H7 (cell line): ENCODE measurements around the gene ZNF385B. TPM values are rescaled to one million over a fixed set of nuclear protein-coding genes. Genes with fewer than 3 reads are reported as not detected.

Source experiments
- DNase-seq: peaks from one replicate; pipeline ENCODE4 v3.0.0; 2012
- H3K27me3 ChIP-seq: 2 replicates; pipeline ENCODE4 v1.6.0; 2011; ENCODE audit warnings: mild to moderate bottlenecking, low read length; ENCODE audit not compliant: control insufficient read depth, insufficient read depth
- H3K36me3 ChIP-seq: replicated peaks from 2 replicates; pipeline ENCODE4 v1.5.1; 2011; ENCODE audit warnings: low read length; ENCODE audit not compliant: control insufficient read depth, insufficient read depth
- H3K4me3 ChIP-seq: 2 replicates; pipeline ENCODE4 v1.5.1; 2011; ENCODE audit warnings: low read depth, mild to moderate bottlenecking, control low read depth, low read length, moderate library complexity; ENCODE audit not compliant: insufficient read depth
- total RNA-seq: library from RNA; depleted of rRNA; stranded (reverse); fragments of >200 nt; shearing (Covaris generic); gene quantifications from 2 replicates; pipeline ENCODE4 v1.2.3, GENCODE V29; 2014

Gene ZNF385B
- total RNA-seq, 1 experiment from 2014 or later = 0.90 TPM

GRCh38 chr2:179875864-179876263 lies 14.5 kb upstream of the ZNF385B start:
- Histone ChIP-seq H3K4me3 (no peak overlapping the region), H3K27me3 (no peaks in the 10 kb centered on the region), H3K36me3 (no peaks in the 10 kb centered on the region)
- no peak for DNase-seq

GRCh38 chr2:179862898-179863458 lies 1.6 kb upstream of the ZNF385B start:
- no peak overlapping the region for H3K4me3 ChIP-seq
- H3K27me3 ChIP-seq = peaks cover 40% of the 10 kb centered on the region
- no peak for DNase-seq
- no peaks in the 10 kb centered on the region for H3K36me3 ChIP-seq

- Histone ChIP-seq H3K36me3 (no peaks in the 10 kb centered on the region), H3K27me3 (peaks cover 40% of the 10 kb centered on the region), H3K4me3 (peak overlapping the region; percentile 74)
- DNase-seq = peak; percentile 85
These were observed 391 bp downstream of the ZNF385B start for GRCh38 chr2:179861027-179861415.

GRCh38 chr2:179860255-179861026 lies 971 bp downstream of the ZNF385B start:
- Histone ChIP-seq H3K27me3 (peaks cover 40% of the 10 kb centered on the region), H3K36me3 (no peaks in the 10 kb centered on the region), H3K4me3 (peak overlapping the region; percentile 74)
- peak; percentile 74 for DNase-seq

GRCh38 chr2:179859523-179859922 lies 1.9 kb downstream of the ZNF385B start:
- DNase-seq = no peak
- Histone ChIP-seq H3K4me3 (no peak overlapping the region), H3K36me3 (no peaks in the 10 kb centered on the region), H3K27me3 (peaks cover 40% of the 10 kb centered on the region)

- DNase-seq = no peak
- peaks cover 31% of the 10 kb centered on the region for H3K27me3 ChIP-seq
- no peaks in the 10 kb centered on the region for H3K36me3 ChIP-seq
- H3K4me3 ChIP-seq = no peak overlapping the region
These were observed 4.2 kb downstream of the ZNF385B start for GRCh38 chr2:179857236-179857635.

GRCh38 chr2:179856205-179856604 lies 5.2 kb downstream of the ZNF385B start:
- Histone ChIP-seq H3K36me3 (no peaks in the 10 kb centered on the region), H3K4me3 (no peak overlapping the region), H3K27me3 (peaks cover 22% of the 10 kb centered on the region)
- no peak for DNase-seq

GRCh38 chr2:179855673-179856072 lies 5.7 kb downstream of the ZNF385B start:
- Histone ChIP-seq H3K4me3 (no peak overlapping the region), H3K27me3 (peaks cover 18% of the 10 kb centered on the region), H3K36me3 (no peaks in the 10 kb centered on the region)
- DNase-seq = no peak

GRCh38 chr2:179854891-179855290 lies 6.5 kb downstream of the ZNF385B start:
- no peak overlapping the region for H3K4me3 ChIP-seq
- H3K36me3 ChIP-seq = no peaks in the 10 kb centered on the region
- peaks cover 10% of the 10 kb centered on the region for H3K27me3 ChIP-seq
- no peak for DNase-seq

- no peaks in the 10 kb centered on the region for H3K36me3 ChIP-seq
- DNase-seq = no peak
- no peak overlapping the region for H3K4me3 ChIP-seq
- no peaks in the 10 kb centered on the region; the same call in 1 of the 2 replicates for H3K27me3 ChIP-seq
These were observed 8.3 kb downstream of the ZNF385B start for GRCh38 chr2:179853108-179853507.

- Histone ChIP-seq H3K36me3 (no peaks in the 10 kb centered on the region), H3K4me3 (no peak overlapping the region), H3K27me3 (no peaks in the 10 kb centered on the region)
- DNase-seq = no peak
These were observed 11.2 kb downstream of the ZNF385B start for GRCh38 chr2:179850188-179850587.

GRCh38 chr2:179849719-179850118 lies 11.7 kb downstream of the ZNF385B start:
- H3K36me3 ChIP-seq = no peaks in the 10 kb centered on the region
- no peak overlapping the region for H3K4me3 ChIP-seq
- DNase-seq = no peak
- no peaks in the 10 kb centered on the region for H3K27me3 ChIP-seq

GRCh38 chr2:179843541-179843940 lies 17.9 kb downstream of the ZNF385B start:
- no peak for DNase-seq
- H3K4me3 ChIP-seq = no peak overlapping the region
- H3K36me3 ChIP-seq = no peaks in the 10 kb centered on the region
- no peaks in the 10 kb centered on the region for H3K27me3 ChIP-seq

- H3K36me3 ChIP-seq = no peaks in the 10 kb centered on the region
- DNase-seq = peak; percentile 62
- H3K4me3 ChIP-seq = no peak overlapping the region
- H3K27me3 ChIP-seq = no peaks in the 10 kb centered on the region
These were observed 18.8 kb downstream of the ZNF385B start for GRCh38 chr2:179842498-179843153.

- Histone ChIP-seq H3K27me3 (no peaks in the 10 kb centered on the region), H3K4me3 (no peak overlapping the region), H3K36me3 (no peaks in the 10 kb centered on the region)
- no peak for DNase-seq
These were observed 20.6 kb downstream of the ZNF385B start for GRCh38 chr2:179840840-179841239.
